COLO668 (cell line): ENCODE results near the gene RFC3.
A peak's percentile ranks its signal among the peaks of the same experiment; 100 is the strongest.

Source experiments
- DNase-seq: peaks from one replicate; lab custom pipeline; 2025; ENCODE audit not compliant: unreplicated experiment; lab: John Stamatoyannopoulos, UW

RFC3 gene

GRCh38 chr13:33863188-33863789 lies 45.3 kb downstream of the RFC3 start:
- DNase-seq, result no peak

- DNase-seq, result no peak
These were observed 48.0 kb downstream of the RFC3 start for GRCh38 chr13:33865945-33866344.

GRCh38 chr13:33867472-33867871 lies 49.5 kb downstream of the RFC3 start:
- no peak for DNase-seq

- DNase-seq, result no peak
These were observed 50.5 kb downstream of the RFC3 start for GRCh38 chr13:33868343-33868994.

DNA sequence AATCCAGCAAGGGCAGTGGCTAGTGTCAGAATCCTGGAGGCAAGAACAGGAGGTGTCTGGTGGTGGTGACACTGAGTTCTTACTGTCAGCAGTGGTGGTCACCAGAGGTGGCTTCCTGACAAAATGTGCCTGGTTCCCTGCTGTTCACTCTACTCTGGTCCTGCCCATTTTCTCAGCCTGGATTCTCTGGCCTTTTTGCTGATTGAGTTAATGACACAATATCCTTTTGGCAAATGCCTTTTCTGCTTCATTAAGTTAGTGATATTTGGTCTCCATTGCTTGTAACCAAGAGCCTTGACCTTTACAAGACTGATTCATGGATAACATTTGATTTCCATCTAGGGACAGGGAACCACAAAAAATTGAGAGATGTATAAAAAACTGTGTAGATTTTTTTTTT lies 51.1 kb downstream of the RFC3 start:
- no peak for DNase-seq

DNA sequence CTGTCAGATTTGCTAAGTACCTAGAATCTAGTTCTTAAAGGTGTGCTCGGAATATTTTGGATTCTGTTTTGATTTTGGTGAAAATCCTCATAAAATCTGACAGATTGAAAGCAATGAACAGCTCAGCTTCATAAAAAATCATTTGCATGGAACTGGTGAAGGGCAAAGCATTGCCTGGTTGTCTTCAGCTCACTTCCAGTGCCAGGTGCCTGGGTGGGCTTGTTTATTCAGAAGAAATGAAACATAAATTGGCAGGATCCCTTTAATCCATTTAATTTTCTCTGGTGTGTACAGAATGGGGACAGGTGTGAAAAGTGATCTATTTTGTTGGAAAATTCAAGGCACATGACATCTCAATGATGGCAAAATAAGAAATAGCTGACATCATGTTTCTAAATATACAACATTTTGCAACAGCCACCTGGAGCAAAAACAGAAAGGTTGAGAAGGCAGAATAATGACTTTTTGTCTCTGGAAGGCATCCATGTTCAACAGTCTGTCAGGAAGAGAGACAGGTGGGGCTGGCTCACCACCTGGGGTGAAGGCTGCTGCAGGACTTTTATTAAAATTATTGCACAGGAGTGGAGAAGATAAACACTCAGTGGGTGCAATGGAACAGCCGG lies 52.2 kb downstream of the RFC3 start:
- DNase-seq, result peak; percentile 67

GRCh38 chr13:33871207-33872004 lies 53.5 kb downstream of the RFC3 start:
- DNase-seq, result no peak

- DNase-seq, result no peak
These were observed 54.0 kb downstream of the RFC3 start for GRCh38 chr13:33872005-33872351.

DNA sequence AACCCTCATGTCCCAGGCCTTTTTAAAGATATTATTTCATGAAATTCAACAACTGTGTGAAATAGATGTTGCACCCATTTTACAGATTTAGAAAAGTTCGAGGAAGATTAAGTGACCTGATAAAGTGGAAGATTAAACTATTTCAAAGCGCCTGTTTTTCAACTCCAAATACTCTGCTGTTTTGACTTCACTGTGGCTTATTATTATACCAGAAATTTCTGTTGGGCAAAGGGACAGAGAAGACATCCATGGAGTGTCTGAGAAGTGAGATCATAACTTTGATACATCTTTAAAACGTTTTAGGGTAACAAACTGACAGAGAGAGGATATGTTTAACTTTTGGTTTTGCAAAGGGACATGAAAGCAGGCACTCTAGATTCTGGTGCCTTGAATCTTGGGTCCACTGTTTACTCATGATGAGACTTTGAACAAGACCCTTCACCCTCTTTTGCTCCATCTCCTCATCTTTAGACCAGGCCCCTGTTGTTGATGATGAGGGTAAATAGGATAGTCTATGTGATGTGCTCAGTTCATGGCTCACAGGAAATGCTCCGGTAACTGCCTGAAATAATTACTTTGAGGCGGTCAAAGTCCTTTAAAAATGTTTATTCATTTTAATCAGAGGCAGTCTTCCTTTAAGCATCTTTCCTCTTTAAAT lies 55.4 kb downstream of the RFC3 start:
- DNase-seq, result no peak

DNA sequence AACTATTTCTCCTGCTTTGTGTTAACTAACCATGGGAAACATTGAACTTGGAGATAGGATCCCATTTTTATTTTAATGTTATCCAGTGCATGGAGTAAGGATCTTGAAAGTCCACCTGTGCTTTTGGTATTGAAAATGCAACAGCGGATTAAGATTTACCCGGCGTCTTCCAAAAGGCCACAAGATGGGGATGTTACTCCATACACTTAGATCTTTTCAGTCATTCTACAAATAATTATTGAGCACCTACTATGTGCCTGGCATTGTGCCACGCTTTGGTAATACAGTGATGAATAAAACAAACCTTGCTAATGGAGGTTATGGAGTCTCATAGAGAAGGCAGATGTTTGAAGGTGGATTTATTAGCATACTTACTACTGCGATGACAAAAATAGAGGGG lies 56.9 kb downstream of the RFC3 start:
- DNase-seq, result no peak

DNA sequence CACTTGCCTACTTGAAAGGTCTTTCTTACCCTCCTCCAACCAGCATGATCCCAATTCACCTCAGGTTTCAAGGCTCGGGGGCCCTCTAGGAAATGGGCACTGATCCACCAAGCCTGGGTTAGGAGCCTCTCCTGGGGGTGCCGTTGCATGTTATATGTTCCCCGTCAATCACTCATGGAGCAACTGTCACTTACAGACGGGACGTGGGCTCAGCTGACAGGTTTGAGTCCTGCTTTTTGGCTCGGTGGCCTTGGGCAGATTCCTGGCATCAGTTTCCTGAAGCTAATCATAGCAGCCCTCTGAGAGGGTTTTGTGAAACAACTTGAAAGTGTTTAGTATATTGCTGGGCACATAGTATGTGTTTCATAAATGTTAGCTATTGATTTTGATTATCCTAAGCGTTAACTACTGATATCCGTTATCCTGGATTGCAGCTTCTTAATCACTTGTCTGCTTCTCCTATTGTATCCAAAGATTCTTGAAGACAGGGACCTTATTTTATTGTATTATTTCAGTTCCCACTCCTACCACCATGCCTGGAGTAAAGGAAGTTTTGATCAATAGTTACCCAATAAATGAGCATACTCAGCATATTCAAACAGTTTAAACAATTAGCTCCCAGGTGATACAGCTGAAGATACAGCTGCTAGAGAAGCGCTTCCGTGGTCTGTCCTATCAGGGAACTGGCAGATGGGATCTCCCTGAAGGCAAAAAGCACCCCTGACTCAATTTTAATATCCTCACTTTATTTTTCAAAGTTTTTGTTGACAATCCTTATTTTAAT lies 57.9 kb downstream of the RFC3 start:
- no peak for DNase-seq

DNA sequence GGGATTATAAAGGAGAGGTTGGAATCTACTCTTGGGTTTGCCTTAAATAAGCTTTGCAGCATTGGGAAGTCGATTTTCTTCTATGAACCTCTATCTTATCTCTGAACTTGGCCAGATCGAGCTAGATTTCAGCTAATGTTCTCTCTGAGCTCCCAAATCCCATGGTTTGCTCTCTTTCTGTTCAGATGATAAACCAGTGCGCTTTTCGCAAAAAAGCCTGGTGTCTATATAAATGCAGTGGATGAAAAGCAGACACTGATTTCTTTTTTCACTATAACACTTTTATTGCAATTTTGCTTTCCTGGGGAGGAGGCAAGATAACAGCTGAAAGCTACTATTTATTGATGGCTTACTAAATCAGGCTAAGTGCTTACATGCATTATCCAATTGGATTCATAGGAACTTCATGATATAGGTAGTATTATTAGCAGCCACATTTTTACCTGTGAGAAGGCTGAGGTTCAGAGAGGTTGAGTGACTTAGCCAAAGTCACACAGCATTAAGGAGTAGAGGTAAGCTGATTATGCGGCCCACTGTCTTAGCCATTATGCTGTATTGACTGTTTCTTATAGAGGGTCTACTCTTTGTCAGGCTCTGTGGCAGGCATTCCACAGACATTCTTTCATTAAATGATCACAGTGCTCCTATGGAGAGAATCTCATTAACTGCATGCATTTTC lies 58.9 kb downstream of the RFC3 start:
- no peak for DNase-seq

- no peak for DNase-seq
These were observed 61.2 kb downstream of the RFC3 start for GRCh38 chr13:33879118-33879517.

- no peak for DNase-seq
These were observed 64.9 kb downstream of the RFC3 start for GRCh38 chr13:33882804-33883203.

DNA sequence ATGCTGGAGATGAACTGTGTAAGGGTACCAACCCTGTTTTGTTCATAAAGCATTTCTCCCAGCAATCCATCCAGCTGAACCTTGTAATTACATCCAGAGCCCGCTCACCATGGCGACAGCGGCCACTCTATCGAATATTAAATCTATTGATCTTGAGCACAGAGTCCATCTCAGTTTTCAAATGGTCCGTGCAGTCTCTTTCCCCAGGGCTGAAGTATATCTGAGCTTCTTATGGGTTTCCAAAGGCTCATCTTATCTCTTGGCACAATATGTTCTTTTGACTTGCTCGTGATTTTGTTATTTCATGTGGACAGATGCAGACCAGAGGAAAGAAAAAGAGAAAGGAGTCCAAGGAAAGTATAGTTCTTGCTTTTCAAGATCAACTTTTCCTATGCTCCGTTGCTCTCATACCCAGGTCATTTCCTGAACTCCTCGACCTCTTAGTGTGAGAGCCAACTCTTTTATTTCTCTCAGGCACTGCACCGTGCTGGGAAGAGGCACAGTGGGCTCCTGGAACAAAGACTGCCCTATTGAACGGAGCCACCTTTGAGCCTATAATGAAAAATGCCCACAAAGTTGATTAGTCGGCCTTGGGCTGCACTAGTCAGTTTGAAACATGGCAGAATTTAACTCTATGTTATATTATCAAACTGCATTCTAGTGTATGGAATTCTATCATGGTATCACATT lies 66.7 kb downstream of the RFC3 start:
- DNase-seq, result no peak
